Measurements from ENCODE around the gene IFI6.

DNA sequence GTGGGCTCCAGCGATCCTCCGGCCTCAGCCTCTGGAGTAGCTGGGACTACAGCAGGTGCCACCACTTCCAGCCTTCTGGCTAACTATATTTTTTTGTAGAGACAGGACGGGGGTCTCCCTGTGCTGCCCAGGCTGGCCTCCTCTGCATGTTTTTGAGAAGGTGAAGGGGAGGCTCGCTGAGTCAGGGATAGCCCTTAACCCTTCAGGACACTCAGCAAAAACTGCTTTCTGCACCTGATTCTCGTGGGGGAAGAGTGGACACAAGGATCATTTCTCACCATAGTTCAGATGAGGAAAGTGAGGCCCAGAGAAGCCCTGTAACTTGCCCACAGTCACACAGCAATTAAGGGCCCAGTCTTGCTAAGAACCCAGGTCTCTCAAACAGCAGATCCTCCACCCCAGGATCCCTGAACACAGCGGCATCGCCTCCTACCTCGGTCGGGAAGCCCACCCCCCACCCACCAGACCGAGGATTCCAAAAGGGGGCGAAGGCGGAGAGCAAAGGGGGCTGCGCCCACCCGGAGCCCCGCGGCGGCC lies 38.3 kb downstream of the IFI6 start:
- TF ChIP-seq YY1 (IDR thresholded peaks at IDR 0.05; ENCODE audit: insufficient read depth, insufficient read length): no peak
- TF ChIP-seq ZNF274 (IDR thresholded peaks at IDR 0.05; ENCODE audit: low read depth, low read length): no peak

Measured in NT2/D1 (cell line).